Skin epidermis (tissue), 12 donors: ENCODE measurements around the gene HSD17B4.
"Not testable (repeated sequence)": the region's sequence is repeated elsewhere in the genome, so short reads cannot be mapped to it uniquely, and the experiment has no call there.

Source experiments
- H3K27ac ChIP-seq, 21 experiments: fragments of 200-600 bp; sonication (generic) in 11 of 21; one replicate each; pipeline ENCODE4 v1.5.0; 2020; ENCODE audit warnings: mild to moderate bottlenecking in 3 of 21, inconsistent platforms in 2 of 21, moderate library complexity in 2 of 21
- H3K4me3 ChIP-seq, 7 experiments: fragments of 200-600 bp; sonication (generic) in 2 of 7; one replicate each; pipeline ENCODE4 v1.5.0; 2020; ENCODE audit warnings: inconsistent platforms in 2 of 7, mild to moderate bottlenecking in 2 of 7, moderate library complexity in 1 of 7

HSD17B4 gene

GRCh38 chr5:119427596-119427995 lies 24.7 kb upstream of the HSD17B4 start:
- H3K27ac ChIP-seq = peak overlapping the region in 6 of 21 experiments; percentile 6 to 26 (median 22)
- H3K4me3 ChIP-seq = not testable (repeated sequence)

- H3K4me3 ChIP-seq = not testable (repeated sequence)
- H3K27ac ChIP-seq = peak overlapping the region in 3 of 21 experiments; percentile 6 to 24 (median 7)
These were observed 24.1 kb upstream of the HSD17B4 start for GRCh38 chr5:119428166-119428565.

- not testable (repeated sequence) for H3K4me3 ChIP-seq, H3K27ac ChIP-seq
These were observed 23.7 kb upstream of the HSD17B4 start for GRCh38 chr5:119428574-119428973.

- H3K4me3 ChIP-seq = not testable (repeated sequence)
These were observed 19.5 kb upstream of the HSD17B4 start for GRCh38 chr5:119432674-119433237.

GRCh38 chr5:119435436-119436132 lies 16.7 kb upstream of the HSD17B4 start:
- Histone ChIP-seq H3K27ac (no peak overlapping the region), H3K4me3 (no peak overlapping the region)

More at GRCh38 chr5:119432674-119433237, 19.5 kb upstream of the HSD17B4 start:
- not testable (repeated sequence) for H3K27ac ChIP-seq

- H3K4me3 ChIP-seq = not testable (repeated sequence)
- peak overlapping the region in 2 of 21 experiments; percentile 3 to 7 for H3K27ac ChIP-seq
These were observed 14.3 kb upstream of the HSD17B4 start for GRCh38 chr5:119437785-119438586.

GRCh38 chr5:119438587-119438917 lies 13.7 kb upstream of the HSD17B4 start:
- Histone ChIP-seq H3K4me3 (peak overlapping the region in 2 of 7 experiments; percentile 23 to 31), H3K27ac (peak overlapping the region in 7 of 21 experiments; percentile 3 to 59 (median 18))

GRCh38 chr5:119439140-119439631 lies 13.1 kb upstream of the HSD17B4 start:
- Histone ChIP-seq H3K27ac (peak overlapping the region in 7 of 21 experiments; percentile 7 to 59 (median 42)), H3K4me3 (peak overlapping the region in 4 of 7 experiments; percentile 11 to 31 (median 26))

- peak overlapping the region in 2 of 21 experiments; percentile 12 to 59 for H3K27ac ChIP-seq
- peak overlapping the region in 4 of 7 experiments; percentile 11 to 31 (median 26) for H3K4me3 ChIP-seq
These were observed 12.7 kb upstream of the HSD17B4 start for GRCh38 chr5:119439632-119440031.

- H3K27ac ChIP-seq, H3K4me3 ChIP-seq: not testable (repeated sequence)
These were observed 7.7 kb upstream of the HSD17B4 start for GRCh38 chr5:119444643-119445042.

GRCh38 chr5:119445544-119445943 lies 6.8 kb upstream of the HSD17B4 start:
- Histone ChIP-seq H3K4me3 (no peak overlapping the region), H3K27ac (no peak overlapping the region)

GRCh38 chr5:119449882-119450281 lies 2.4 kb upstream of the HSD17B4 start:
- no peak overlapping the region for H3K27ac ChIP-seq

GRCh38 chr5:119450627-119451026 lies 1.7 kb upstream of the HSD17B4 start:
- not testable (repeated sequence) for H3K27ac ChIP-seq, H3K4me3 ChIP-seq

More at GRCh38 chr5:119449882-119450281, 2.4 kb upstream of the HSD17B4 start:
- H3K4me3 ChIP-seq = no peak overlapping the region

- Histone ChIP-seq H3K4me3 (peak overlapping the region in 1 of 7 experiments; percentile 67), H3K27ac (no peak overlapping the region)
These were observed 736 bp upstream of the HSD17B4 start for GRCh38 chr5:119451561-119451960.

- H3K27ac ChIP-seq = peak overlapping the region in 17 of 21 experiments; percentile 70 to 94 (median 85)
- peak overlapping the region; percentile 56 to 85 (median 71) for H3K4me3 ChIP-seq
These were observed 281 bp upstream of the HSD17B4 start for GRCh38 chr5:119452060-119452372.

GRCh38 chr5:119453040-119453373 lies 710 bp downstream of the HSD17B4 start:
- H3K4me3 ChIP-seq = peak overlapping the region; percentile 56 to 85 (median 71)
- peak overlapping the region in 19 of 21 experiments; percentile 70 to 94 (median 85) for H3K27ac ChIP-seq

GRCh38 chr5:119454171-119454570 lies 1.9 kb downstream of the HSD17B4 start:
- Histone ChIP-seq H3K4me3 (no peak overlapping the region), H3K27ac (no peak overlapping the region)

GRCh38 chr5:119458911-119459632 lies 6.8 kb downstream of the HSD17B4 start:
- peak overlapping the region in 1 of 21 experiments; percentile 17 for H3K27ac ChIP-seq
- no peak overlapping the region for H3K4me3 ChIP-seq

- Histone ChIP-seq H3K4me3 (no peak overlapping the region), H3K27ac (no peak overlapping the region)
These were observed 13.3 kb downstream of the HSD17B4 start for GRCh38 chr5:119465640-119466039.

- Histone ChIP-seq H3K27ac (no peak overlapping the region), H3K4me3 (no peak overlapping the region)
These were observed 16.0 kb downstream of the HSD17B4 start for GRCh38 chr5:119468286-119468685.
